ENCODE data around the gene TMEM209. TPM values are rescaled to one million over a fixed set of nuclear protein-coding genes. Genes with fewer than 3 reads are reported as not detected.

Gene TMEM209
- total RNA-seq, 4 donors from 2014 or later: 8.7 to 15.0 (median 12.6) TPM

- no peaks in the 10 kb centered on the region for H3K27me3 ChIP-seq
- no peak overlapping the region for H3K4me3 ChIP-seq
- no peak overlapping the region for H3K27ac ChIP-seq
- DNase-seq (ENCODE audit: low spot score in 2 of 2): no peak
- TF ChIP-seq POLR2A (IDR thresholded peaks at IDR 0.05): no peak
- WGBS: 94% methylated on average over 9 of the region's 9 CpGs
- H3K36me3 ChIP-seq: no peaks in the 10 kb centered on the region
- H3K4me1 ChIP-seq: no peaks in the 10 kb centered on the region
- H3K9me3 ChIP-seq: no peaks in the 10 kb centered on the region
These were observed 10.8 kb upstream of the TMEM209 start for GRCh38 chr7:130216025-130216424.

GRCh38 chr7:130213828-130214227 is 8.6 kb upstream of the TMEM209 start:
- Histone ChIP-seq H3K27ac (no peak overlapping the region), H3K27me3 (no peaks in the 10 kb centered on the region), H3K9me3 (no peaks in the 10 kb centered on the region), H3K4me1 (no peaks in the 10 kb centered on the region), H3K36me3 (no peaks in the 10 kb centered on the region), H3K4me3 (no peak overlapping the region)
- WGBS: 100% methylated on average over 1 of the region's 1 CpG
- TF ChIP-seq POLR2AphosphoS5 (IDR thresholded peaks at IDR 0.05) (no peak), EP300 (IDR thresholded peaks at IDR 0.05) (no peak), POLR2A (IDR thresholded peaks at IDR 0.05) (no peak)
- TF ChIP-seq, protein P1, sequence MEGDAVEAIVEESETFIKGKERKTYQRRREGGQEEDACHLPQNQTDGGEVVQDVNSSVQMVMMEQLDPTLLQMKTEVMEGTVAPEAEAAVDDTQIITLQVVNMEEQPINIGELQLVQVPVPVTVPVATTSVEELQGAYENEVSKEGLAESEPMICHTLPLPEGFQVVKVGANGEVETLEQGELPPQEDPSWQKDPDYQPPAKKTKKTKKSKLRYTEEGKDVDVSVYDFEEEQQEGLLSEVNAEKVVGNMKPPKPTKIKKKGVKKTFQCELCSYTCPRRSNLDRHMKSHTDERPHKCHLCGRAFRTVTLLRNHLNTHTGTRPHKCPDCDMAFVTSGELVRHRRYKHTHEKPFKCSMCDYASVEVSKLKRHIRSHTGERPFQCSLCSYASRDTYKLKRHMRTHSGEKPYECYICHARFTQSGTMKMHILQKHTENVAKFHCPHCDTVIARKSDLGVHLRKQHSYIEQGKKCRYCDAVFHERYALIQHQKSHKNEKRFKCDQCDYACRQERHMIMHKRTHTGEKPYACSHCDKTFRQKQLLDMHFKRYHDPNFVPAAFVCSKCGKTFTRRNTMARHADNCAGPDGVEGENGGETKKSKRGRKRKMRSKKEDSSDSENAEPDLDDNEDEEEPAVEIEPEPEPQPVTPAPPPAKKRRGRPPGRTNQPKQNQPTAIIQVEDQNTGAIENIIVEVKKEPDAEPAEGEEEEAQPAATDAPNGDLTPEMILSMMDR (IDR thresholded peaks at IDR 0.05): no peak
- DNase-seq (ENCODE audit: low spot score in 2 of 2): no peak

GRCh38 chr7:130210181-130210935 is 5.2 kb upstream of the TMEM209 start:
- 37% methylated on average over 5 of the region's 5 CpGs for WGBS

DNA sequence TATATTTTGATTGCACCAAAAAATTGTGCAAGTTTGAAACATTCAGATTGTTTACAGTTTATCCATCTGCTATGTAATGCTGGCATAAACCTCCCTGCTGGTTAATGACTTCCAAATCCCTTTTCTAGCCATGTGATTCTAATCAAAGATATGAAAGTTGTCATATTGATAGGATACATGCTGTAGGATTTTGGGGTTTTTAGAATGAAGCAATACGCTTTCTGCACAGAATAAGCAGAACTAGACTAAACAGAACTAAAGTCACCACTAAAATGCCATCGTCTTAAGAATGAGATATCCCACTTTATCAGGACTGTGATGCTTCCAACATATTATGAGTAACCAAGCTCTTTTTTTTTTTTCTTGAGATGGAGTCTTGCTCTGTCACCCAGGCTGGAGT is 3.3 kb upstream of the TMEM209 start:
- Histone ChIP-seq H3K27me3 (no peaks in the 10 kb centered on the region), H3K36me3 (no peaks in the 10 kb centered on the region), H3K4me3 (no peak overlapping the region), H3K4me1 (peaks cover 6% of the 10 kb centered on the region), H3K27ac (no peak overlapping the region), H3K9me3 (no peaks in the 10 kb centered on the region)
- TF ChIP-seq POLR2AphosphoS5 (IDR thresholded peaks at IDR 0.05) (no peak), EP300 (IDR thresholded peaks at IDR 0.05) (no peak), POLR2A (IDR thresholded peaks at IDR 0.05) (no peak)
- TF ChIP-seq, protein P1 (IDR thresholded peaks at IDR 0.05): no peak
- WGBS: 82% methylated on average over 2 of the region's 2 CpGs
- DNase-seq (ENCODE audit: low spot score in 2 of 2): no peak

More at GRCh38 chr7:130210181-130210935, 5.2 kb upstream of the TMEM209 start:
- Histone ChIP-seq H3K4me1 (no peaks in the 10 kb centered on the region), H3K9me3 (no peaks in the 10 kb centered on the region), H3K27me3 (no peaks in the 10 kb centered on the region), H3K36me3 (no peaks in the 10 kb centered on the region), H3K4me3 (no peak overlapping the region), H3K27ac (no peak overlapping the region)
- DNase-seq (ENCODE audit: low spot score in 2 of 2): no peak
- TF ChIP-seq, protein P1 (IDR thresholded peaks at IDR 0.05): no peak
- TF ChIP-seq EP300 (IDR thresholded peaks at IDR 0.05) (no peak), POLR2A (IDR thresholded peaks at IDR 0.05) (no peak), POLR2AphosphoS5 (IDR thresholded peaks at IDR 0.05) (no peak)

DNA sequence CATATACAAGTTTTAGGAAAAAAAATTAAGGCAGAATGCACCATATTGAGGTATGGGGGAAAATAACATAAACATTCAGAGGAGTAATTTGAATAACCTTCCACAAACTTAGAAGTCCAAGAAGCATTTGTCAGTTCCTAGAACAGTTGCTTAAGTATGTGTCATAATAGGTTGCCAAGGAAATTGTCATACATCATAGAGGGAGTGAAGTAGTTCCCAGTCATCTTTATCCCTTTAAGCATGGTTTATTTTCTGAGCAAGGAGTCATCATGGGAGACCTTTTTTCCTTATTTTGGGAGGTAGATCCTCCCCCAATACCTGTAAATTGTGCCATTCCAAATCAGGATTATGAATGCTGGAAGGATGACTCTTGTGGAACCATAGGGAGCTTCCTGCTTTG is 2.4 kb upstream of the TMEM209 start, which contains the start of gene SSMEM1:
TSS of gene SSMEM1 (plus strand) at position 219 of the 400 bp plus-strand sequence. CDS start at position 270, 51 bp downstream.
- no peaks in the 10 kb centered on the region for H3K27me3 ChIP-seq
- no peak within 1 kb of the TSS for H3K27ac ChIP-seq
- no peak within 1 kb of the TSS for H3K4me3 ChIP-seq
- peaks cover 4% of the 10 kb centered on the region for H3K36me3 ChIP-seq
- TF ChIP-seq POLR2A (IDR thresholded peaks at IDR 0.05): no peak
- TF ChIP-seq EP300 (IDR thresholded peaks at IDR 0.05): no peak
- TF ChIP-seq POLR2AphosphoS5 (IDR thresholded peaks at IDR 0.05): no peak
- TF ChIP-seq, protein P1 (IDR thresholded peaks at IDR 0.05): no peak
- H3K4me1 ChIP-seq: peaks cover 6% of the 10 kb centered on the region
- no peaks in the 10 kb centered on the region for H3K9me3 ChIP-seq
- no peak for DNase-seq (ENCODE audit: low spot score in 2 of 2)
